HepG2 (cell line): ENCODE data around the gene GGA3. TPM values are rescaled to one million over a fixed set of nuclear protein-coding genes. Genes with fewer than 3 reads are reported as not detected.

Experiments used
- KLF12 ChIP-seq: sonication (generic); formaldehyde crosslinking; IDR thresholded peaks from 2 replicates; pipeline ENCODE4 v1.4.0; 2020; ENCODE audit warnings: missing genetic modification reagents, borderline replicate concordance
- NFYB ChIP-seq: sonication (generic); formaldehyde crosslinking; IDR thresholded peaks from 2 replicates; pipeline ENCODE4 v1.4.0; 2020; ENCODE audit warnings: missing genetic modification reagents
- SALL2 ChIP-seq: sonication (generic); formaldehyde crosslinking; IDR thresholded peaks from 2 replicates; pipeline ENCODE4 v1.8.1; 2023; ENCODE audit warnings: mild to moderate bottlenecking, missing genetic modification reagents, inconsistent platforms
- ZBTB21 ChIP-seq: sonication (generic); formaldehyde crosslinking; IDR thresholded peaks from 2 replicates; pipeline ENCODE4 v1.4.0; 2020; ENCODE audit warnings: missing genetic modification reagents
- ZNF292 ChIP-seq: sonication (generic); formaldehyde crosslinking; IDR thresholded peaks from 2 replicates; pipeline ENCODE4 v1.8.1; 2022; ENCODE audit warnings: mild to moderate bottlenecking, low read depth, missing genetic modification reagents, borderline replicate concordance
- ZNF367 ChIP-seq: sonication (generic); formaldehyde crosslinking; IDR thresholded peaks from 2 replicates; pipeline ENCODE4 v1.4.0; 2020; ENCODE audit warnings: missing genetic modification reagents, borderline replicate concordance
- ZNF629 ChIP-seq: sonication (generic); formaldehyde crosslinking; conservative IDR thresholded peaks from 2 replicates; pipeline ENCODE4 v1.5.0; 2020; ENCODE audit warnings: missing genetic modification reagents
- polyA plus RNA-seq, 8 experiments: library from polyadenylated mRNA; depleted of rRNA in 3 of 8; stranded (reverse) in 7 of 8; unstranded in 1 of 8; fragments of >200 nt; fragmentation: Illumina TruSeq in 4 of 8; extraction: Trizol in 4 of 8; gene quantifications; 2 replicates each; pipeline versions ENCODE4 v1.2.1 to v1.2.3, GENCODE V29; 2011 to 2016; ENCODE audit warnings: low read depth in 4 of 8, missing spikeins in 1 of 8, mixed read lengths in 1 of 8; ENCODE audit not compliant: insufficient read depth in 1 of 8
- total RNA-seq, 5 experiments: library from RNA; depleted of rRNA; stranded (reverse); fragments of >200 nt; fragmentation: Illumina TruSeq; extraction: Trizol; gene quantifications; 2 replicates each; pipeline ENCODE4 v1.2.3, GENCODE V29; 2016; ENCODE audit warnings: low read depth in 1 of 5
- TF ChIP-seq, protein P1 (sequence below): sonication (generic); formaldehyde crosslinking; IDR thresholded peaks from 2 replicates; pipeline ENCODE4 v1.5.0; 2020; ENCODE audit warnings: mild to moderate bottlenecking, missing genetic modification reagents
- TF ChIP-seq, protein P2 (sequence below): sonication (generic); formaldehyde crosslinking; IDR thresholded peaks from 2 replicates; pipeline ENCODE4 v1.5.1; 2020; ENCODE audit warnings: mild to moderate bottlenecking, moderate library complexity, missing genetic modification reagents
- TF ChIP-seq, protein P3 (sequence below): sonication (generic); formaldehyde crosslinking; IDR thresholded peaks from 2 replicates; pipeline ENCODE4 v1.4.0; 2020; ENCODE audit warnings: missing genetic modification reagents
- TF ChIP-seq, protein P4 (sequence below), 2 experiments: sonication (generic) in 1 of 2; formaldehyde crosslinking in 1 of 2; IDR thresholded peaks; 2 replicates each; pipeline versions ENCODE4 v1.5.1 to v1.6.1; 2011 to 2020; ENCODE audit warnings: borderline replicate concordance in 1 of 2, low read depth in 1 of 2, low read length in 1 of 2, mild to moderate bottlenecking in 1 of 2, missing genetic modification reagents in 1 of 2, moderate library complexity in 1 of 2
- TF ChIP-seq, protein P5 (sequence below): sonication (generic); formaldehyde crosslinking; IDR thresholded peaks from 2 replicates; pipeline ENCODE4 v1.5.0; 2020; ENCODE audit warnings: mild to moderate bottlenecking, missing genetic modification reagents, borderline replicate concordance
- TF ChIP-seq, protein P6 (sequence below): sonication (generic); formaldehyde crosslinking; IDR thresholded peaks from 2 replicates; pipeline ENCODE4 v1.4.0; 2020; ENCODE audit warnings: mild to moderate bottlenecking, missing genetic modification reagents

GGA3 gene
- total and polyA plus RNA-seq, 2 of the 13 experiments (the other 11 are each of a cell fraction or from before 2014, with no cell fraction given) = 28.4 to 43.7 TPM

DNA sequence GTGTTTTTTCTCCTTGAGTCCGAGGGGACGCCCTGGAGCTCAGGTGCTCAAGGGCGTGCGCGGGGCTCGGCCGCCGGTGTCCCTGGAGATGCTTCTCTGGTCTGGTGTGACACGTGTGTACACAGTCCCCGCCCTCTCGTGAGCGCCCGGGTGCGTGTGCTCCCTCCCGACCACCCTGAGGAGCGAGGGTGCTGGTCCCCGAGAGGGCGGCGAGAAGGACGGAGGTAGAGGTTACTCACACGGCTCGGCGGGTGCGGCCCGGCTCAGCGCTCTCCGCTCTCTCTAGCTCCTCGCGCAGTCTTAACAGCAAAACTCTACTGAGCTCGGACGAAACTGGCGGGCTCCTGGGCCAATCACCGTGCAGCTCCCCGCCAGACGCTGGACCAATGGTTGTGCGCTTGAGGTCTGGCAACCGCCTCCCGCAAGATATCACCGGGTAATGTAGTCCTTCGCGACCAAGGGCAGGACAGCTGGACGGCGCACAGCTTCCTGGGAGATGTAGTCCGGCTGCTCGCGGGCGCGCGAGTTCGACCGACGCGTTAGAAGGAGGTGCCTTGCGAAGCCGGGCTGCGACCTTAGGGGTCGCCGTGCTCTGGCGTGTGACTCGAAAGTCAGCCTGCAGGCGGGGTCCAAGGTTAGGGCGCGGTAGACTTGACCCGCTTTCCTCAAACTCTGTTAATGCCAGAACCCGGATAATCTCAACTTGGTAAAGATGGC, 27.9 kb upstream of the GGA3 start, which contains the start of gene SLC25A19 (continued):
- TF ChIP-seq, protein P1, sequence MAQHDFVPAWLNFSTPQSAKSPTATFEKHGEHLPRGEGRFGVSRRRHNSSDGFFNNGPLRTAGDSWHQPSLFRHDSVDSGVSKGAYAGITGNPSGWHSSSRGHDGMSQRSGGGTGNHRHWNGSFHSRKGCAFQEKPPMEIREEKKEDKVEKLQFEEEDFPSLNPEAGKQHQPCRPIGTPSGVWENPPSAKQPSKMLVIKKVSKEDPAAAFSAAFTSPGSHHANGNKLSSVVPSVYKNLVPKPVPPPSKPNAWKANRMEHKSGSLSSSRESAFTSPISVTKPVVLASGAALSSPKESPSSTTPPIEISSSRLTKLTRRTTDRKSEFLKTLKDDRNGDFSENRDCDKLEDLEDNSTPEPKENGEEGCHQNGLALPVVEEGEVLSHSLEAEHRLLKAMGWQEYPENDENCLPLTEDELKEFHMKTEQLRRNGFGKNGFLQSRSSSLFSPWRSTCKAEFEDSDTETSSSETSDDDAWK = no peak
- TF ChIP-seq, protein P2, sequence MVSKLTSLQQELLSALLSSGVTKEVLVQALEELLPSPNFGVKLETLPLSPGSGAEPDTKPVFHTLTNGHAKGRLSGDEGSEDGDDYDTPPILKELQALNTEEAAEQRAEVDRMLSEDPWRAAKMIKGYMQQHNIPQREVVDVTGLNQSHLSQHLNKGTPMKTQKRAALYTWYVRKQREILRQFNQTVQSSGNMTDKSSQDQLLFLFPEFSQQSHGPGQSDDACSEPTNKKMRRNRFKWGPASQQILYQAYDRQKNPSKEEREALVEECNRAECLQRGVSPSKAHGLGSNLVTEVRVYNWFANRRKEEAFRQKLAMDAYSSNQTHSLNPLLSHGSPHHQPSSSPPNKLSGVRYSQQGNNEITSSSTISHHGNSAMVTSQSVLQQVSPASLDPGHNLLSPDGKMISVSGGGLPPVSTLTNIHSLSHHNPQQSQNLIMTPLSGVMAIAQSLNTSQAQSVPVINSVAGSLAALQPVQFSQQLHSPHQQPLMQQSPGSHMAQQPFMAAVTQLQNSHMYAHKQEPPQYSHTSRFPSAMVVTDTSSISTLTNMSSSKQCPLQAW (CRISPR knock-in tag) = peak; percentile 79; the same call in 1 of the 2 replicates
- TF ChIP-seq, protein P3, sequence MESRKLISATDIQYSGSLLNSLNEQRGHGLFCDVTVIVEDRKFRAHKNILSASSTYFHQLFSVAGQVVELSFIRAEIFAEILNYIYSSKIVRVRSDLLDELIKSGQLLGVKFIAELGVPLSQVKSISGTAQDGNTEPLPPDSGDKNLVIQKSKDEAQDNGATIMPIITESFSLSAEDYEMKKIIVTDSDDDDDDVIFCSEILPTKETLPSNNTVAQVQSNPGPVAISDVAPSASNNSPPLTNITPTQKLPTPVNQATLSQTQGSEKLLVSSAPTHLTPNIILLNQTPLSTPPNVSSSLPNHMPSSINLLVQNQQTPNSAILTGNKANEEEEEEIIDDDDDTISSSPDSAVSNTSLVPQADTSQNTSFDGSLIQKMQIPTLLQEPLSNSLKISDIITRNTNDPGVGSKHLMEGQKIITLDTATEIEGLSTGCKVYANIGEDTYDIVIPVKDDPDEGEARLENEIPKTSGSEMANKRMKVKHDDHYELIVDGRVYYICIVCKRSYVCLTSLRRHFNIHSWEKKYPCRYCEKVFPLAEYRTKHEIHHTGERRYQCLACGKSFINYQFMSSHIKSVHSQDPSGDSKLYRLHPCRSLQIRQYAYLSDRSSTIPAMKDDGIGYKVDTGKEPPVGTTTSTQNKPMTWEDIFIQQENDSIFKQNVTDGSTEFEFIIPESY (CRISPR knock-in tag) = peak; percentile 84
- TF ChIP-seq ZNF629 (CRISPR knock-in tag) = no peak
- no peak for TF ChIP-seq ZNF367
- TF ChIP-seq ZNF292 (CRISPR knock-in tag) = peak; percentile 96; the same call in 1 of the 2 replicates
- peak; percentile 85 for TF ChIP-seq SALL2 (CRISPR knock-in tag)
- peak; percentile 76 for TF ChIP-seq KLF12 (CRISPR knock-in tag)
- TF ChIP-seq, protein P4, sequence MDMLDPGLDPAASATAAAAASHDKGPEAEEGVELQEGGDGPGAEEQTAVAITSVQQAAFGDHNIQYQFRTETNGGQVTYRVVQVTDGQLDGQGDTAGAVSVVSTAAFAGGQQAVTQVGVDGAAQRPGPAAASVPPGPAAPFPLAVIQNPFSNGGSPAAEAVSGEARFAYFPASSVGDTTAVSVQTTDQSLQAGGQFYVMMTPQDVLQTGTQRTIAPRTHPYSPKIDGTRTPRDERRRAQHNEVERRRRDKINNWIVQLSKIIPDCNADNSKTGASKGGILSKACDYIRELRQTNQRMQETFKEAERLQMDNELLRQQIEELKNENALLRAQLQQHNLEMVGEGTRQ (IDR thresholded peaks at IDR 0.05; ENCODE audit: low read depth, low read length) = no peak
- TF ChIP-seq, protein P4 (CRISPR knock-in tag; IDR thresholded peaks at IDR 0.05; ENCODE audit: borderline replicate concordance) = no peak
- TF ChIP-seq, protein P5, sequence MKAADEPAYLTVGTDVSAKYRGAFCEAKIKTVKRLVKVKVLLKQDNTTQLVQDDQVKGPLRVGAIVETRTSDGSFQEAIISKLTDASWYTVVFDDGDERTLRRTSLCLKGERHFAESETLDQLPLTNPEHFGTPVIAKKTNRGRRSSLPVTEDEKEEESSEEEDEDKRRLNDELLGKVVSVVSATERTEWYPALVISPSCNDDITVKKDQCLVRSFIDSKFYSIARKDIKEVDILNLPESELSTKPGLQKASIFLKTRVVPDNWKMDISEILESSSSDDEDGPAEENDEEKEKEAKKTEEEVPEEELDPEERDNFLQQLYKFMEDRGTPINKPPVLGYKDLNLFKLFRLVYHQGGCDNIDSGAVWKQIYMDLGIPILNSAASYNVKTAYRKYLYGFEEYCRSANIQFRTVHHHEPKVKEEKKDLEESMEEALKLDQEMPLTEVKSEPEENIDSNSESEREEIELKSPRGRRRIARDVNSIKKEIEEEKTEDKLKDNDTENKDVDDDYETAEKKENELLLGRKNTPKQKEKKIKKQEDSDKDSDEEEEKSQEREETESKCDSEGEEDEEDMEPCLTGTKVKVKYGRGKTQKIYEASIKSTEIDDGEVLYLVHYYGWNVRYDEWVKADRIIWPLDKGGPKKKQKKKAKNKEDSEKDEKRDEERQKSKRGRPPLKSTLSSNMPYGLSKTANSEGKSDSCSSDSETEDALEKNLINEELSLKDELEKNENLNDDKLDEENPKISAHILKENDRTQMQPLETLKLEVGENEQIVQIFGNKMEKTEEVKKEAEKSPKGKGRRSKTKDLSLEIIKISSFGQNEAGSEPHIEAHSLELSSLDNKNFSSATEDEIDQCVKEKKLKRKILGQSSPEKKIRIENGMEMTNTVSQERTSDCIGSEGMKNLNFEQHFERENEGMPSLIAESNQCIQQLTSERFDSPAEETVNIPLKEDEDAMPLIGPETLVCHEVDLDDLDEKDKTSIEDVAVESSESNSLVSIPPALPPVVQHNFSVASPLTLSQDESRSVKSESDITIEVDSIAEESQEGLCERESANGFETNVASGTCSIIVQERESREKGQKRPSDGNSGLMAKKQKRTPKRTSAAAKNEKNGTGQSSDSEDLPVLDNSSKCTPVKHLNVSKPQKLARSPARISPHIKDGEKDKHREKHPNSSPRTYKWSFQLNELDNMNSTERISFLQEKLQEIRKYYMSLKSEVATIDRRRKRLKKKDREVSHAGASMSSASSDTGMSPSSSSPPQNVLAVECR (CRISPR knock-in tag) = peak; percentile 99
- TF ChIP-seq, protein P6, sequence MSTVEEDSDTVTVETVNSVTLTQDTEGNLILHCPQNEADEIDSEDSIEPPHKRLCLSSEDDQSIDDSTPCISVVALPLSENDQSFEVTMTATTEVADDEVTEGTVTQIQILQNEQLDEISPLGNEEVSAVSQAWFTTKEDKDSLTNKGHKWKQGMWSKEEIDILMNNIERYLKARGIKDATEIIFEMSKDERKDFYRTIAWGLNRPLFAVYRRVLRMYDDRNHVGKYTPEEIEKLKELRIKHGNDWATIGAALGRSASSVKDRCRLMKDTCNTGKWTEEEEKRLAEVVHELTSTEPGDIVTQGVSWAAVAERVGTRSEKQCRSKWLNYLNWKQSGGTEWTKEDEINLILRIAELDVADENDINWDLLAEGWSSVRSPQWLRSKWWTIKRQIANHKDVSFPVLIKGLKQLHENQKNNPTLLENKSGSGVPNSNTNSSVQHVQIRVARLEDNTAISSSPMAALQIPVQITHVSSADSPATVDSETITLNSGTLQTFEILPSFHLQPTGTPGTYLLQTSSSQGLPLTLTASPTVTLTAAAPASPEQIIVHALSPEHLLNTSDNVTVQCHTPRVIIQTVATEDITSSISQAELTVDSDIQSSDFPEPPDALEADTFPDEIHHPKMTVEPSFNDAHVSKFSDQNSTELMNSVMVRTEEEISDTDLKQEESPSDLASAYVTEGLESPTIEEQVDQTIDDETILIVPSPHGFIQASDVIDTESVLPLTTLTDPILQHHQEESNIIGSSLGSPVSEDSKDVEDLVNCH (CRISPR knock-in tag) = no peak
- peak; percentile 98 for TF ChIP-seq NFYB (CRISPR knock-in tag)
- no peak for TF ChIP-seq ZBTB21 (CRISPR knock-in tag)
